A673 (cell line): ENCODE results near the gene ACKR3. TPM values are rescaled to one million over a fixed set of nuclear protein-coding genes. Genes with fewer than 3 reads are reported as not detected.

Experiments used
- BruUV-seq: library from RNA; stranded (reverse); fragments of 400-500 nt; replicated peaks from 2 replicates; lab custom pipeline; 2021; lab: Mats Ljungman, UMichigan
- CTCF ChIA-PET: fragments of 300-600 bp; sonication (Branson Sonifier 250); formaldehyde crosslinking; loops from one replicate; lab custom pipeline; 2022; ENCODE audit warnings: antibody characterized with exemption; lab: Charles Lee
- POLR2A ChIA-PET: fragments of 300-600 bp; sonication (Branson Sonifier 250); formaldehyde crosslinking; loops from one replicate; lab custom pipeline; 2022; ENCODE audit warnings: antibody characterized with exemption; ENCODE audit not compliant: low non-redundant PET; lab: Charles Lee
- DNase-seq: peaks from one replicate; pipeline ENCODE4 v3.0.0-alpha.2; 2015; ENCODE audit warnings: low spot score
- H3K27ac ChIP-seq: fragments of 200-600 bp; sonication (generic); 2 replicates; pipeline ENCODE4 v1.5.1; 2016; ENCODE audit warnings: mixed run types, low read depth, mild to moderate bottlenecking, mixed read lengths, antibody characterized with exemption, low read length; ENCODE audit not compliant: poor library complexity, severe bottlenecking
- H3K27me3 ChIP-seq: fragments of 200-600 bp; sonication (generic); replicated peaks from 2 replicates; pipeline ENCODE4 v1.6.1; 2017; ENCODE audit warnings: mixed run types, low read depth, mild to moderate bottlenecking, mixed read lengths, antibody characterized with exemption, low read length; ENCODE audit not compliant: insufficient read depth, poor library complexity
- H3K36me3 ChIP-seq: fragments of 200-600 bp; sonication (generic); 2 replicates; pipeline ENCODE4 v1.6.1; 2016; ENCODE audit warnings: mixed run types, mild to moderate bottlenecking, mixed read lengths, antibody characterized with exemption, low read length; ENCODE audit not compliant: insufficient read depth, poor library complexity, severe bottlenecking
- H3K4me1 ChIP-seq: fragments of 200-600 bp; sonication (generic); 2 replicates; pipeline ENCODE4 v1.6.1; 2017; ENCODE audit warnings: mixed run types, mild to moderate bottlenecking, mixed read lengths, antibody characterized with exemption, low read length; ENCODE audit not compliant: insufficient read depth, poor library complexity, severe bottlenecking
- H3K4me3 ChIP-seq: fragments of 200-600 bp; sonication (generic); 2 replicates; pipeline ENCODE4 v1.5.1; 2016; ENCODE audit warnings: low read depth, mixed run types, mild to moderate bottlenecking, mixed read lengths, low read length; ENCODE audit not compliant: poor library complexity, severe bottlenecking
- H3K9me3 ChIP-seq: fragments of 200-600 bp; sonication (generic); 2 replicates; pipeline ENCODE4 v1.6.1; 2016; ENCODE audit warnings: mixed run types, low read depth, mild to moderate bottlenecking, mixed read lengths, antibody characterized with exemption, low read length; ENCODE audit not compliant: poor library complexity, severe bottlenecking
- CTCF ChIP-seq: fragments of 300-800, 200-600 bp; sonication (generic); conservative IDR thresholded peaks from 2 replicates; pipeline ENCODE4 v1.5.1; 2017; ENCODE audit warnings: low read depth, mild to moderate bottlenecking, antibody characterized with exemption, low read length, moderate library complexity, mixed read lengths
- EZH2 ChIP-seq: fragments of 200-600 bp; sonication (generic); IDR thresholded peaks from 2 replicates; pipeline ENCODE4 v1.6.1; 2017; ENCODE audit warnings: borderline replicate concordance, low read depth, mild to moderate bottlenecking, mixed read lengths, antibody characterized with exemption, low read length; ENCODE audit not compliant: poor library complexity, severe bottlenecking
- intact Hi-C: fragments of 100-400 bp; cut with micrococcal nuclease; formaldehyde crosslinking; loops from one replicate; pipeline ENCODE4 v1.10.0; 2022; ENCODE audit not compliant: unreplicated experiment
- total RNA-seq: library from RNA; stranded (reverse); gene quantifications from 2 replicates; pipeline ENCODE4 v1.2.3, GENCODE V29; 2021

Gene ACKR3
- total RNA-seq, 1 experiment from 2014 or later: 0.52 TPM

GRCh38 chr2:236578411-236578846 is 8.8 kb downstream of the ACKR3 start:
- Histone ChIP-seq H3K27me3 (no peaks in the 10 kb centered on the region), H3K27ac (no peak overlapping the region), H3K9me3 (no peaks in the 10 kb centered on the region), H3K4me3 (no peak overlapping the region), H3K4me1 (peaks cover 8% of the 10 kb centered on the region), H3K36me3 (no peaks in the 10 kb centered on the region)
- TF ChIP-seq EZH2 (no peak), CTCF (no peak)
- no peak for DNase-seq
- CTCF ChIA-PET: no interaction called here
- POLR2A ChIA-PET: no interaction called here
- no TSS peak for BruUV-seq
- intact Hi-C loops: no loop called here

GRCh38 chr2:236579048-236579745 is 9.6 kb downstream of the ACKR3 start:
- ChIA-PET CTCF (no interaction called here), POLR2A (no interaction called here)
- TF ChIP-seq EZH2 (no peak), CTCF (no peak)
- DNase-seq: no peak
- no peaks in the 10 kb centered on the region for H3K9me3 ChIP-seq
- H3K4me3 ChIP-seq: no peak overlapping the region
- no TSS peak for BruUV-seq
- no peaks in the 10 kb centered on the region for H3K27me3 ChIP-seq
- H3K27ac ChIP-seq: no peak overlapping the region
- intact Hi-C loops: no loop called here
- no peaks in the 10 kb centered on the region for H3K36me3 ChIP-seq
- H3K4me1 ChIP-seq: peaks cover 8% of the 10 kb centered on the region

GRCh38 chr2:236579746-236580315 is 10.2 kb downstream of the ACKR3 start:
- Histone ChIP-seq H3K27me3 (no peaks in the 10 kb centered on the region), H3K9me3 (no peaks in the 10 kb centered on the region), H3K27ac (no peak overlapping the region), H3K4me3 (no peak overlapping the region), H3K4me1 (peaks cover 8% of the 10 kb centered on the region), H3K36me3 (no peaks in the 10 kb centered on the region)
- ChIA-PET POLR2A (no interaction called here), CTCF (no interaction called here)
- no TSS peak for BruUV-seq
- DNase-seq: no peak
- no peak for TF ChIP-seq EZH2
- TF ChIP-seq CTCF: no peak
- intact Hi-C loops: no loop called here
